DOHH2 (cell line): Measurements from ENCODE around the gene LCOR.
"Not testable (repeated sequence)": the region's sequence is repeated elsewhere in the genome, so short reads cannot be mapped to it uniquely, and the experiment has no call there.

ENCODE experiments used
- H3F3A ChIP-seq: fragments of 200-600 bp; sonication (generic), shearing (Covaris generic); 2 replicates; pipeline ENCODE4 v1.6.0; 2016; ENCODE audit warnings: antibody characterized with exemption, mild to moderate bottlenecking; ENCODE audit not compliant: control insufficient read depth, insufficient read depth
- H3K27ac ChIP-seq: fragments of 200-600 bp; sonication (generic); 2 replicates; pipeline ENCODE4 v1.5.1; 2014; ENCODE audit warnings: low read depth, mild to moderate bottlenecking, low read length, moderate library complexity
- H3K27me3 ChIP-seq: fragments of 200-600 bp; sonication (generic); 2 replicates; pipeline ENCODE4 v1.6.1; 2014; ENCODE audit warnings: mild to moderate bottlenecking, low read length, mixed read lengths; ENCODE audit not compliant: control insufficient read depth
- H3K36me3 ChIP-seq: fragments of 200-600 bp; sonication (generic); 2 replicates; pipeline ENCODE4 v1.6.1; 2014; ENCODE audit warnings: mild to moderate bottlenecking, low read length, moderate library complexity, mixed read lengths; ENCODE audit not compliant: control insufficient read depth
- H3K4me1 ChIP-seq: fragments of 200-600 bp; sonication (generic); 2 replicates; pipeline ENCODE4 v1.6.1; 2014; ENCODE audit warnings: mild to moderate bottlenecking, low read length, mixed read lengths; ENCODE audit not compliant: control insufficient read depth
- H3K4me2 ChIP-seq: fragments of 200-600 bp; sonication (generic); 2 replicates; pipeline ENCODE4 v1.6.0; 2014; ENCODE audit warnings: mild to moderate bottlenecking, low read length, moderate library complexity
- H3K4me3 ChIP-seq: fragments of 200-600 bp; sonication (generic); 2 replicates; pipeline ENCODE4 v1.5.1; 2014; ENCODE audit warnings: mild to moderate bottlenecking, low read length, mixed read lengths
- H3K79me2 ChIP-seq: fragments of 200-600 bp; sonication (generic); 2 replicates; pipeline ENCODE4 v1.6.1; 2014; ENCODE audit warnings: mild to moderate bottlenecking, low read length, mixed read lengths; ENCODE audit not compliant: control insufficient read depth
- H3K9me2 ChIP-seq: fragments of 200-600 bp; sonication (generic); replicated peaks from 2 replicates; pipeline ENCODE4 v1.6.1; 2014; ENCODE audit warnings: mild to moderate bottlenecking, low read length, mixed read lengths; ENCODE audit not compliant: control insufficient read depth
- H3K9me3 ChIP-seq: fragments of 200-600 bp; sonication (generic); 2 replicates; pipeline ENCODE4 v1.6.1; 2014; ENCODE audit warnings: antibody characterized with exemption, low read length, mixed read lengths; ENCODE audit not compliant: control insufficient read depth, insufficient read depth
- H4K20me1 ChIP-seq: fragments of 200-600 bp; sonication (generic); 2 replicates; pipeline ENCODE4 v1.6.0; 2014; ENCODE audit warnings: low read depth, mild to moderate bottlenecking, antibody characterized with exemption, low read length, moderate library complexity; ENCODE audit not compliant: control insufficient read depth, insufficient read depth
- CTCF ChIP-seq: fragments of 200-600 bp; sonication (generic); IDR thresholded peaks from one replicate; pipeline ENCODE4 v1.5.1; 2014; ENCODE audit warnings: antibody characterized with exemption, mild to moderate bottlenecking, low read depth, low read length; ENCODE audit not compliant: poor library complexity, severe bottlenecking
- EZH2phosphoT487 ChIP-seq: fragments of 200-600 bp; sonication (generic); IDR thresholded peaks from 2 replicates; pipeline ENCODE4 v1.6.1; 2017; ENCODE audit warnings: borderline replicate concordance, mild to moderate bottlenecking, antibody characterized with exemption, low read length, moderate library complexity, mixed read lengths

Gene LCOR

GRCh38 chr10:96843823-96844222, 11.7 kb downstream of the LCOR start:
- peaks cover 100% of the 10 kb centered on the region for H3K79me2 ChIP-seq
- TF ChIP-seq EZH2phosphoT487 = no peak
- TF ChIP-seq CTCF = no peak
- 0 out of 2 replicates have a peak, but pooled peaks cover 2% of the 10 kb centered on the region for H3F3A ChIP-seq
- H3K4me2 ChIP-seq = no peak overlapping the region
- H3K9me2 ChIP-seq = no peaks in the 10 kb centered on the region
- peaks cover 6% of the 10 kb centered on the region; the same call in 1 of the 2 replicates for H3K36me3 ChIP-seq
- peaks cover 11% of the 10 kb centered on the region for H4K20me1 ChIP-seq
- H3K9me3 ChIP-seq = no peaks in the 10 kb centered on the region
- no peaks in the 10 kb centered on the region for H3K27me3 ChIP-seq
- H3K4me3 ChIP-seq = no peak overlapping the region
- no peak overlapping the region for H3K27ac ChIP-seq
- H3K4me1 ChIP-seq = peaks cover 20% of the 10 kb centered on the region

- no peak overlapping the region for H3K27ac ChIP-seq
- H3F3A ChIP-seq = no peaks in the 10 kb centered on the region
- peaks cover 100% of the 10 kb centered on the region for H3K79me2 ChIP-seq
- no peak overlapping the region for H3K4me2 ChIP-seq
- H3K9me3 ChIP-seq = no peaks in the 10 kb centered on the region
- H3K9me2 ChIP-seq = no peaks in the 10 kb centered on the region
- H4K20me1 ChIP-seq = peaks cover 13% of the 10 kb centered on the region
- H3K4me3 ChIP-seq = no peak overlapping the region
- TF ChIP-seq EZH2phosphoT487 (no peak), CTCF (no peak)
- no peaks in the 10 kb centered on the region for H3K27me3 ChIP-seq
- no peaks in the 10 kb centered on the region for H3K4me1 ChIP-seq
- H3K36me3 ChIP-seq = peaks cover 17% of the 10 kb centered on the region
These were observed 14.3 kb downstream of the LCOR start for GRCh38 chr10:96846395-96846794.

- H3F3A ChIP-seq = no peaks in the 10 kb centered on the region
- peaks cover 100% of the 10 kb centered on the region for H3K79me2 ChIP-seq
- H3K4me3 ChIP-seq = no peak overlapping the region
- no peaks in the 10 kb centered on the region for H3K4me1 ChIP-seq
- no peak overlapping the region for H3K27ac ChIP-seq
- H3K36me3 ChIP-seq = peaks cover 19% of the 10 kb centered on the region
- H3K4me2 ChIP-seq = no peak overlapping the region
- no peaks in the 10 kb centered on the region for H3K9me3 ChIP-seq
- TF ChIP-seq EZH2phosphoT487 = no peak
- no peak for TF ChIP-seq CTCF
- H3K9me2 ChIP-seq = no peaks in the 10 kb centered on the region
- H3K27me3 ChIP-seq = no peaks in the 10 kb centered on the region
- H4K20me1 ChIP-seq = peaks cover 13% of the 10 kb centered on the region
These were observed 14.8 kb downstream of the LCOR start for GRCh38 chr10:96846926-96847325.

- Histone ChIP-seq H3K36me3 (peaks cover 19% of the 10 kb centered on the region), H4K20me1 (peaks cover 13% of the 10 kb centered on the region), H3K79me2 (peaks cover 100% of the 10 kb centered on the region)
- H3F3A ChIP-seq, H3K9me3 ChIP-seq, H3K4me2 ChIP-seq, H3K4me3 ChIP-seq, H3K27me3 ChIP-seq, H3K27ac ChIP-seq, H3K4me1 ChIP-seq, H3K9me2 ChIP-seq: not testable (repeated sequence)
These were observed 15.3 kb downstream of the LCOR start for GRCh38 chr10:96847356-96847755.
